ENCODE measurements around the gene MLST8.

DNA sequence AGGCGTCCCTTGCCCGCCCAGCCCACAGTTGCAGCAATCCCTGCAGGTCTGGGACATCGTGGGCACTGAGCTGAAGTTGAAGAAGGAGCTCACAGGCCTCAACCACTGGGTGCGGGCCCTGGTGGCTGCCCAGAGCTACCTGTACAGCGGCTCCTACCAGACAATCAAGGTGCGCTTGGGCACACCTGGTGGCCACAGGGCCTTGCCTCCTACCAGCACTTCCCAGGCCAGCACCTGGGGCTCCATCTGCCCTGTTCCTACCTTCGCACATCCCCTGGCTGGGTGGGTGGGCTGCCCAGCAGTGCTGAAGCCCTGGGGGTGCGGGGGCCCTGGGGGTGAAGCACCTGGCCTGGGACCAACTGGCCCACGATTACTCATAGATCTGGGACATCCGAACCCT is 29.8 kb upstream of the MLST8 start:
- no peak for TF ChIP-seq POLR2A (IDR thresholded peaks at IDR 0.05; ENCODE audit: extremely low read depth, insufficient read length)
- TF ChIP-seq, protein P1, sequence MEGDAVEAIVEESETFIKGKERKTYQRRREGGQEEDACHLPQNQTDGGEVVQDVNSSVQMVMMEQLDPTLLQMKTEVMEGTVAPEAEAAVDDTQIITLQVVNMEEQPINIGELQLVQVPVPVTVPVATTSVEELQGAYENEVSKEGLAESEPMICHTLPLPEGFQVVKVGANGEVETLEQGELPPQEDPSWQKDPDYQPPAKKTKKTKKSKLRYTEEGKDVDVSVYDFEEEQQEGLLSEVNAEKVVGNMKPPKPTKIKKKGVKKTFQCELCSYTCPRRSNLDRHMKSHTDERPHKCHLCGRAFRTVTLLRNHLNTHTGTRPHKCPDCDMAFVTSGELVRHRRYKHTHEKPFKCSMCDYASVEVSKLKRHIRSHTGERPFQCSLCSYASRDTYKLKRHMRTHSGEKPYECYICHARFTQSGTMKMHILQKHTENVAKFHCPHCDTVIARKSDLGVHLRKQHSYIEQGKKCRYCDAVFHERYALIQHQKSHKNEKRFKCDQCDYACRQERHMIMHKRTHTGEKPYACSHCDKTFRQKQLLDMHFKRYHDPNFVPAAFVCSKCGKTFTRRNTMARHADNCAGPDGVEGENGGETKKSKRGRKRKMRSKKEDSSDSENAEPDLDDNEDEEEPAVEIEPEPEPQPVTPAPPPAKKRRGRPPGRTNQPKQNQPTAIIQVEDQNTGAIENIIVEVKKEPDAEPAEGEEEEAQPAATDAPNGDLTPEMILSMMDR (IDR thresholded peaks at IDR 0.05; ENCODE audit: low read depth, low read length), result no peak

Measured in NB4 (cell line).